GM18861 (cell line): ENCODE measurements around the gene NCOA7.
A peak's percentile ranks its signal among the peaks of the same experiment; 100 is the strongest.

Source experiments
- ATAC-seq: cut with Tn5 transposase; IDR thresholded peaks from one replicate; pipeline ENCODE4 v1.9.1; 2021; ENCODE audit not compliant: unreplicated experiment

Gene NCOA7

GRCh38 chr6:125790358-125791150, at the start of gene NCOA7:
Gene NCOA7 (plus strand): TSS chr6:125790960. CDS start chr6:125815355, 24,395 bp downstream.
- ATAC-seq = peak; percentile 42

GRCh38 chr6:125741336-125741735, 49.4 kb upstream of the NCOA7 start:
- ATAC-seq = no peak

GRCh38 chr6:125742024-125742423, 48.7 kb upstream of the NCOA7 start:
- ATAC-seq = no peak

GRCh38 chr6:125742464-125743120, 48.2 kb upstream of the NCOA7 start:
- no peak for ATAC-seq

GRCh38 chr6:125743604-125744003, 47.2 kb upstream of the NCOA7 start:
- ATAC-seq = no peak

GRCh38 chr6:125745281-125746018, 45.3 kb upstream of the NCOA7 start:
- ATAC-seq = no peak

- ATAC-seq = no peak
Measured at GRCh38 chr6:125746019-125746414, 44.7 kb upstream of the NCOA7 start.

GRCh38 chr6:125746731-125747588, 43.8 kb upstream of the NCOA7 start:
- ATAC-seq = peak; percentile 53

GRCh38 chr6:125747589-125748405, 43.0 kb upstream of the NCOA7 start:
- ATAC-seq = no peak

GRCh38 chr6:125748406-125749172, 42.2 kb upstream of the NCOA7 start:
- no peak for ATAC-seq

GRCh38 chr6:125749173-125749864, 41.4 kb upstream of the NCOA7 start, which contains the start of gene HEY2:
Gene HEY2 (plus strand): TSS chr6:125749632. CDS start chr6:125749777, 145 bp downstream.
- ATAC-seq = peak; percentile 81

GRCh38 chr6:125749865-125750691, 40.7 kb upstream of the NCOA7 start:
- no peak for ATAC-seq

GRCh38 chr6:125750692-125751333, 39.9 kb upstream of the NCOA7 start:
- no peak for ATAC-seq

- ATAC-seq = no peak
Measured at GRCh38 chr6:125751334-125751916, 39.3 kb upstream of the NCOA7 start.

GRCh38 chr6:125752773-125753172, 38.0 kb upstream of the NCOA7 start:
- ATAC-seq = no peak

GRCh38 chr6:125753218-125753936, 37.4 kb upstream of the NCOA7 start:
- no peak for ATAC-seq
